Ectodermal cell (in vitro differentiated cells): ENCODE measurements around the gene MEOX2.

Experiments used
- H3K27ac ChIP-seq: 2 replicates; pipeline ENCODE4 v1.7.0; 2013; ENCODE audit warnings: mild to moderate bottlenecking, low read depth, low read length; ENCODE audit not compliant: insufficient read depth, poor library complexity, severe bottlenecking
- H3K27me3 ChIP-seq: 2 replicates; pipeline ENCODE4 v1.7.0; 2013; ENCODE audit warnings: mild to moderate bottlenecking, low read length; ENCODE audit not compliant: insufficient read depth, control insufficient read depth, poor library complexity, severe bottlenecking
- H3K36me3 ChIP-seq: one replicate; pipeline ENCODE4 v1.7.0; 2013; ENCODE audit warnings: low read length; ENCODE audit not compliant: control insufficient read depth, insufficient read depth
- H3K4me1 ChIP-seq: one replicate; pipeline ENCODE4 v1.7.0; 2013; ENCODE audit warnings: low read length; ENCODE audit not compliant: control insufficient read depth, insufficient read depth
- H3K4me3 ChIP-seq: 2 replicates; pipeline ENCODE4 v1.7.0; 2013; ENCODE audit warnings: low read depth, low read length, control low read depth; ENCODE audit not compliant: insufficient read depth
- H3K9me3 ChIP-seq: 2 replicates; pipeline ENCODE4 v1.7.0; 2013; ENCODE audit warnings: mild to moderate bottlenecking, low read length, moderate library complexity; ENCODE audit not compliant: control insufficient read depth
- WGBS, 2 experiments: methylation state at CpG; one replicate each; pipeline ENCODE4 v1.1.7; 2013; ENCODE audit warnings: missing lambda C conversion rate in 2 of 2; 5-methylcytosine and 5-hydroxymethylcytosine counted together

The MEOX2 gene

DNA sequence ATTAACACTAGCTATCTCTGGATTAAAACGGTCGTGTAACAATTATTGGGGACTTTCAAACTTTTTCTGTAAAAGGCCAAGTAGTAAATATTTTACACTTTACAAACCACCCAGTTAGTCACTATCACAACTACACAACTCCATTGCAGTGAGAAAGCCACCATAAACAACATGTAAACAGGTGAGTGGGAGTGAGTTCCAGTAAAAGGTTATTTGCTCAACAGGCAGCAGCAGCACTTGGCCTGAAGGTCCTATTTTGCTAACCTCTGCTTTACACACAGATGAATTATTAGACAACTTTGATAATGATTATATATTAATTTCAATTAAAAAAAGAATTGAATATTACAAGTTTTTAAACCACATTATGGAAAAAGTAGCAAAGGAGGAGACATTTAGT, 108.9 kb downstream of the MEOX2 start:
- Histone ChIP-seq H3K27ac (no peak overlapping the region), H3K36me3 (no peaks in the 10 kb centered on the region), H3K4me3 (no peak overlapping the region), H3K27me3 (no peaks in the 10 kb centered on the region), H3K9me3 (no peaks in the 10 kb centered on the region), H3K4me1 (no peaks in the 10 kb centered on the region)
- 95% methylated on average over 2 of the region's 2 CpGs; no CpG with 5 or more reads in 1 of the 2 experiments for WGBS, 2 experiments

DNA sequence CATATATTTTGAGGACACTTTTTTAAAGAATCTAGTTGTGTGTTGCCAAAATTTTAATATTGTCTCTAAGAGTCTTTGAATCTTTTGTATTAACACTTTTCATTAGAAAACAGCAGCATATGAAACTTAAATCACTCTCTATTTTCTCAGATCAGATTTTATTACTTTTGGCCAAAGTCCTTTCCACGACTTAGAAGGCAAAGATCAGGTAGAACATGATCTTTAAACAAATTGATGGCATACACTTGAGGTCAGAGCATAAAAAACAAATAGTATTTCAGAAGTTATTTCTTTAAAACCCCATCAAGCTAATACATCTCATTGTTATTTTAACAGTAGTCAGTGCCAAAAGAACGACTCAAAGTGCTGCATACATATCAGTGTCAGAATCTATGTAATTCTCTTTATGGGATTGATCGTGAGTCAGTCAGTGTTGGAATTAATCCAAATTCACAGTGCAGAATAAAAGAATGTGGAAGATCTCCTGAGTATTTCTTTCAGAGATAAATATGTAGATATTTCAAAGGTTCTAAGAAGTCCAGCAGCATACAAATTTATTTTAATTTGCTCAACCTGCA, 115.1 kb downstream of the MEOX2 start:
- H3K4me1 ChIP-seq: no peaks in the 10 kb centered on the region
- no peaks in the 10 kb centered on the region for H3K9me3 ChIP-seq
- WGBS, 2 experiments: 85 to 96% methylated on average over 3 of the region's 3 CpGs

DNA sequence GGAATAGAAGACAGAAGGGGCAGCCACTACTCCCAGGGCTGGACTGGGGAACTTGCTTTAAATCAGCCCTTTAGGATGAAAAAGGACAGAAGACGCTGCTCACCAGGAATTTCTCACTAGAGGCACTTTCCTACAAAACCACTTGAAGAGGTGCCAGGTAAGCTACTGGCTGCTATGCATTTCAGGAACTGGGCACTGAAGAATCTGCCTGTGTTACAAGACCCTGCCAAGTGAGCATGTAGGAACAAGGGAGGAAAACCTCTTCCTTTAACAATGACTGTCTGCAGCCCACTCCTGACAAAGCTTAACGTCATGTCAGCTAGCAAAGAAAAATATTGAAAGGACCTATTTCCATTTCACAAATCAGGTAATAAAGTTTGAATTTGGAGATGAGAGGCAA, 118.8 kb downstream of the MEOX2 start:
- Histone ChIP-seq H3K27ac (no peak overlapping the region), H3K4me1 (no peaks in the 10 kb centered on the region), H3K9me3 (no peaks in the 10 kb centered on the region), H3K36me3 (no peaks in the 10 kb centered on the region), H3K27me3 (no peaks in the 10 kb centered on the region), H3K4me3 (no peak overlapping the region)
- WGBS, 2 experiments: 85 to 94% methylated on average over 1 to 2 of the region's 2 CpGs

More for the DNA sequence above, 115.1 kb downstream of the MEOX2 start:
- Histone ChIP-seq H3K4me3 (no peak overlapping the region), H3K27me3 (no peaks in the 10 kb centered on the region), H3K27ac (no peak overlapping the region), H3K36me3 (no peaks in the 10 kb centered on the region)

GRCh38 chr7:15567036-15567435, 119.4 kb downstream of the MEOX2 start:
- no peaks in the 10 kb centered on the region for H3K36me3 ChIP-seq
- H3K27me3 ChIP-seq: no peaks in the 10 kb centered on the region
- H3K4me3 ChIP-seq: no peak overlapping the region
- no peaks in the 10 kb centered on the region for H3K9me3 ChIP-seq
- 92 to 96% methylated on average over 2 of the region's 3 CpGs for WGBS, 2 experiments
- H3K4me1 ChIP-seq: peaks cover 3% of the 10 kb centered on the region
- H3K27ac ChIP-seq: no peak overlapping the region

GRCh38 chr7:15566476-15566875, 120.0 kb downstream of the MEOX2 start:
- WGBS, 2 experiments: 92 to 93% methylated on average over 5 of the region's 5 CpGs
- Histone ChIP-seq H3K4me1 (peaks cover 3% of the 10 kb centered on the region), H3K4me3 (no peak overlapping the region), H3K9me3 (no peaks in the 10 kb centered on the region), H3K27me3 (no peaks in the 10 kb centered on the region), H3K36me3 (no peaks in the 10 kb centered on the region), H3K27ac (no peak overlapping the region)

- Histone ChIP-seq H3K4me3 (no peak within 1 kb of the TSS), H3K27ac (no peak within 1 kb of the TSS), H3K36me3 (no peaks in the 10 kb centered on the region), H3K4me1 (peaks cover 7% of the 10 kb centered on the region), H3K9me3 (no peaks in the 10 kb centered on the region), H3K27me3 (no peaks in the 10 kb centered on the region)
- WGBS, 2 experiments: 57 to 69% methylated on average over 3 to 4 of the region's 5 CpGs
Observed at GRCh38 chr7:15561835-15562234, 124.6 kb downstream of the MEOX2 start, which contains the start of gene AGMO. TSS of gene AGMO (minus strand) at chr7:15562015.
